ENCODE results near the gene TCF4.

- TF ChIP-seq L3MBTL2 (conservative IDR thresholded peaks at IDR 0.05) (no peak), SP1 (IDR thresholded peaks at IDR 0.05) (no peak), BHLHE40 (IDR thresholded peaks at IDR 0.05; ENCODE audit: borderline replicate concordance) (no peak), ARNT (IDR thresholded peaks at IDR 0.05) (no peak), SUZ12 (IDR thresholded peaks at IDR 0.05) (no peak), FOXA1 (IDR thresholded peaks at IDR 0.05) (no peak), FOXM1 (IDR thresholded peaks at IDR 0.05; ENCODE audit: borderline replicate concordance) (no peak)
Observed at GRCh38 chr18:55430026-55430425, 158.0 kb downstream of the TCF4 start.

Measured in HEK293T (cell line).